Urothelium cell line (cell line): ENCODE data around the gene FSTL4.

Experiments
- DNase-seq: peaks from one replicate; pipeline ENCODE4 v3.0.0; 2011; ENCODE audit warnings: low spot score, mixed read lengths
- FAIRE-seq: peaks from 2 replicates; lab custom pipeline; 2011; peaks lifted over from hg19 to GRCh38; lab: Jason Lieb, UNC

FSTL4 gene

DNA sequence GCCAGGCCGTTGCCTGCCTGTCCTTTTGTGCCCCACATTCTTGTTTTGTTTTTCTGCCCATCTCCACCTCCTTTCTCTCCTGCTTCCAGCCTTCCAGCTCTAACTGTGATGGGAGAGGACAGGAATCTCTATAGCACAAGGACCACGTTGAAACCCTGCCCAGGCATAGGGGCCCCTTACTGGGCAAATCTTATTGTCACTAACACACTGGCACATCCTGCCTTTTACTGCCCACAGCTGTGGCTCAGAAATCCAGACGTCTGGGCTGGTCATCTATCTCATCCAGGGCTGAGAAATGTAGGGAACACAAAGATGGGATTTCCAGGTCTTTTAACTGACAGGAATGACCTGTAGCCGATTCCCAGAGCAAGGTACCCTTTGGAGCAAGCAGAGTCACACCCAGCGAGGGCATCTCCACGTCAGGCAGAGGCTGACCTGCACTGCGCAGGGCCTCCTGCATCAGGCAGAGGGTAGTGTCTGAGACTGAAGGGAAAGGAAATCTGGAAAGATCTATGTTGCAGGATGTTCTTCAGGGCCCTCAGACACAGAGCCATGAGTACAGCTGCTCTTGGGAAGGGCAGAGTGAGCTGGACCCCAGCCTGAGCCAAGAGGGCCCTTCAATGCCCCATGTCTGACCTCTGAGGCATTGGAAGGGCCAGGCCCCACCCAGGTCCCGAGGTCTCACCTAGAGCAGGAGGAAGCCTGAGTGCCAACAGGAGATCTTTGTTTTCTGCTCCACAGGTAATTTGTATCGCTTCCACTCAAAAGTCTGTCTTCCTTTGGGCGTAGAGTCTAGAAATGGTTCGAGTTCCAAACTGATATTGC is 278.8 kb downstream of the FSTL4 start:
- FAIRE-seq (no peak), DNase-seq (no peak)

DNA sequence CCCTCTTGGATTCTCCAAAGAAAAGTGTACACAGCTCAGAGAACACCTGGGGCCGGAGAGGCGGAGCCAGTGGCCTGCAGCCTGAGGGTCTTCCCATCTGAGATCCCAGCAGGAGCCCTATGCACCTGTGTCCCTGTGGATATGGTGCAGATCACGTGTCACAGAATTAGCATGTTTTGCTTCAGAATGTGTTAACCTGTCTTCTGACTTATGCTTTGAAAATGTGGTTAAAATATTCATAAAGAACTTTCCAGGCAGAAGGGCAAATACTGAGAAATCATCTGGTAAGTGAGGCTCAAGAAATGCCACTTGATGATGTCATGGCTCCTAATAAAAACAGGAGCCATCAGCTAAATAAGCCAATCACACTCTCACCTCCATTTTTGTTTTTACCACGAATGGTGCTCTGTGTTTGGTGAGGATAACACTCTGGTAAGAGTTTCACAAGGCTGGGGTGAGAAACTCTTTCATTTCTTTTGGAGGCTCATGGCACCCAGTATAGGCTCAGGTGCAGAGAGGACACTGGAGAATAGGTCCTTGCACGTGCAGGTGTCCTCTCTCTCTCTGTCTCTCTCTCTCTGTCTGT is 279.8 kb downstream of the FSTL4 start:
- FAIRE-seq (no peak), DNase-seq (no peak)

DNA sequence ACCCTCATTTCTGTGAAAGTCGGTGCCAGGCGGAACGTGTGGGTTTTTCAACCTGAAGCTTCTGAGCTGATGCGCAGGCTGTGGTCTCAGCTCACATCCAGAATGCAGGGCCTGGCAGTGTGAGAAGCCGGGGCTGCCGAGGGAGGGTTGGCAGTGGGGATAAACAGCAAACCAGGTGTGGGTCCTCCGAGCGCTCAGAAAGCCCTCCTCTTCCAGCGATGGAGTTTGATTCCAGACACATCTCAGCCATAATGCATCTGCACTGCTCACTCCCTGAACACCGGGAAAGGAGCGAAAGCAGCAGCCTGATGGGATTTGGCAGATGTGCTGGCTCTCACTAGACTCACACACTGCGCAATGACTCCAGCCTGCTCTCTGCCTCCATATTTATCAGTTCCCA is 280.4 kb downstream of the FSTL4 start:
- DNase-seq (no peak), FAIRE-seq (no peak)

DNA sequence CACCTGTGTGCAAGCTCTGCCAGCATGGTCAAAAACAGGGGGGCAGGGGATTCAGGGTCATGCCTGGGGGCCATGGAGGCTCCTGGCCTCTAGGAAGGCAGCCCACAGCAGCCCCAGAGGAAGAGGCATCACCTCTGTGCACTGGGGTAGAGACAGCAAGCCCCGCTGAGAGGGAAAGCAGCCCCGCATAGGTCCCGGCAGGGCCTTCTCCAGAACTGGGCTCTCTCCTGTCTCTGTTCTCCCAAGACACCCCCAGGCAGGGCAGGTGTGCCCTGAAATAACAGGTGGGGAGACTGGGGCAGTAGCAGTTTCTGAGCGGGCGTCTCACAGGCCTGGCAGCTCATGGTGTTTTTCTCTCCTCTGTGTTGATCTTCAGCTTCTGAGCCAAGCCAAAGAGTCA is 281.4 kb downstream of the FSTL4 start:
- FAIRE-seq, result no peak
- no peak for DNase-seq

DNA sequence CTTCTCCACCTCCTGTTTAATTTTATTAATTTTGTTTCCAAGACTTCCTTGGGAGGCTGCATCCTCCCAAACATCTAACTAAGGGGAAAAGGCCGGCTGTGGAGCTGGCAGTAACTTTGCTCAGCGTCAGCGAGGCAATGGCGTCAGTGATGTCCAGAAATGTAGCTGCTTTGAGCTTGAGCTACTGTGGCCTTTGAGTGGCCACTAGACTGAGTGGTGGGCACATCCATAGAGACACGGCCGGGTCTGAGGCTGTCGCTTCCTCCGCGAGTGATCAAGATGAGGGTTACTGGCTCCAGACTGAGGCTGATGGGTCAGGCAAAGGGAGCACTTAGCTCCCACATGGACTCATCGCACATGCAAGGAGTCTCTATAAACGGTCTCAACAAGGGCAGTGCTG is 283.5 kb downstream of the FSTL4 start:
- DNase-seq (no peak), FAIRE-seq (no peak)

DNA sequence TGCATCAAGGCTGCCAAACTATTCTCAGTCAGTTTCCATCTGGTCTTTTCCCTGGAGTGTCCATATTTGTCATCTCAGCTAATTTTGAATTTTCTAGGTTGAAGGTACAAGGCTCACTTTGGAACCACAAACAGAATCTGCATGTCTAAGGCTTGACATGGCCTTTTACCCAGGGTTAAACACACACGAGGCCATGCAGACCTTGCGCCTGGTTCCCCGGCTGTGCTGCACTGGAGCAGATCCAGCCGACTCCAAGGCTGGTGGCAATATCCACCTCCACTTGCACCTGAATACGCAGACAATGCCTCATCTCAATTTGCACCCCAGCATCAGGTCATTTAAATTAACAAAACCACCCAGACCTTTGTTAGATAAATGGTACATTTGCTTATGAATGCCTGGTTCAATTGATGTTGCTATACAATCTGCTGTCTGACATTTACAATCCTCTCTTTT is 284.4 kb downstream of the FSTL4 start:
- DNase-seq (no peak), FAIRE-seq (no peak)

DNA sequence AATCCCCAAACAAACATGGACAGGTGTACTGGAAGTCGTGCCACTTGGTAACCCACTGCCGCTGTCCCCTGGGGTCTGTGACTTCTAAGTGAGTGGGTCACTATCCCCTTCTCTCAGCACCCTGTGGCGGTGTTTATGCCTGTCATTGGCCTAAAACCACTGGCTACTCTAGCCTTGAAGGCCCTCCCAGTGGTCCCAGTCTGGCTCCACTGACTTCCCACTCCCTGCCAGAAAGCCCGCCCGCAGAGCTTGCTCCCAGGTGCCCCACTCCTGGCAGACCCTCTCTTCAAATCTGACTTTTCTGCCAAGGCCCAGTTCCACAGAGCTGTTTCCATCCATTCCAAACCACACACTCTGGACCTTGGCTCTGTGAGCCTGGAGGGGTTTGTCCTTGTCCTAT is 286.0 kb downstream of the FSTL4 start:
- no peak for FAIRE-seq
- no peak for DNase-seq

DNA sequence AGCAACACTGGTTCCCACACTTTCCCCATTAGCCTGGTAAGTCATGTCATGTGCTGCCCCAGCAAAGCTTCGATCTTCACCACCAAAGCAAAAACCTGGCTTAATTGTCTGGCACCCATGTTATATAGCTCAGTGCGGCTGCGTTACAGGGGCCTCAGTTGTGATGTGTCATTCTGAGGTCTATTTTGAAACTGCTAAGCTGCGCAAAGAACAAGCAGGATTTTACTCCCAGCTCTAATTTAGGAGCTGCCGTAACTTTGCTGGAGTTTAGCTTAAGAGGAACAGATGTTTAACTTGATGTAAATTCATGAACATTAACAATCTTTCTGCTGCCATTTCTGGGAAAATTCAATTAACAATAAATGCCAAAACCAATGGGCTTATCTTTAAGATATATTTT is 286.5 kb downstream of the FSTL4 start:
- DNase-seq (no peak), FAIRE-seq (no peak)

DNA sequence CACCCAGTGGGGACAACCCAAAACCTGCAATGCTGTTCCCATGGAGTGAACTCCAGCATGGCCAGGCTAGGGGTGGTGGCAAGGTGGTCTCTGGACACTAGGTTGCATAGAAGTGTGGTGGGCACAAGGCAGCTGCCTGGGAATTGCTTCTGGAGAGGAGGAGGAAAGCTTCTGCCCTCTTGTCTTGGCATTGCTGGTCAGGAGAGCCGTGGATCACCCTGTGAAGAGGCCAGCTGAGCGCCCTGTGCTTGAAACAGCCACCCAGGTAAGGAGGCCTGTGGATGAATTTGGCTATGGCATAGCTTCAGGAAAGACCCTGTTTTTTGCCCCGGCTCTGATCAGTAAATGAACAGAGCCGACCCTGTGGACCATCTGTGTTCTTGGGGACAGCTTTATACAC is 287.4 kb downstream of the FSTL4 start:
- peak; percentile 55 for FAIRE-seq
- DNase-seq, result no peak

DNA sequence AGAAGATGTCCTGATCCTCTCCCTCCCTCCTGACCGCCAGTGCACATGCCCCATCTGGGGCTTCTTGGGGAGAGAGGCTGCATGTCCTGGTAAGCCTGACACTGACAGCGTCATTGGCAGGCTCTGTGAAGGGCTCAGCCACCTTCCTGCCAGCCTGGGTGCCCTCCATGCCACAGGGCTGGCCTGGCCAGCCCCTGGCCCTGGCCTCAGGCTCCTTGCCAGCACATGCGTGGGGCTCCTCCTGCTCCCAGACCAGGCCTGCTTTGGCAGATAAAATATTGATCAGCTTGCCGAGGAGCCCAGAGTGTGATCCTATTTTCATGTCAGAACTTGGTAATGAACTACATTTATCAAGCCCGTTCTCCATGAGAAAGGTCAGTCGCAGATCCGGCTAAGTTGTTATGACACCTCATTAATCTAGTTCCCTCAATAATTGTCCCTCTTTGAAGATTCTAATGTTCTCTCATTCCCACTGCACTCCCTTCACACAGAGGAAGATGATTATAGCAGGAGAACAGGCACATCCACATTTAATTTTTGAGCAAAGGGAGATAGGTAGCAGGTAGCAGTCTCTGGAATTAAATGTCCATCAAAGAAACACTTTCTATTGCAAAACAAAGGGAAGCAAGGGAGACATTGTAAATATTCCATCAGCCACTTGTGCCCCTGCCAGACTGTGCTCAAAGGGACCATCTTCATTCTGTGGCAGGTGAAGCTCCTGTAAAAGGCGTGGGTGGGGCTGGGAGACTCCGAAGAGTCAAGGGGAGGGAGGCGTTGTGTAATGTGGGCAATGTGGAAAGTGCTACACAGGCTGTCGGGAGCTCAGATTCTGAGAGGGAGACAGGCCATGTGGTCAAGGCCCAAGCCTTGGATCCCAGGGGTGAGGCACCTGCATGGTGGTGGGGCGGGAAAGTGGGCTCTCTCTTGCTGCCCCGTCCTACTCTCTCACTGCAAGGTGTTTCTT is 288.6 kb downstream of the FSTL4 start:
- peak; percentile 78 for FAIRE-seq

DNA sequence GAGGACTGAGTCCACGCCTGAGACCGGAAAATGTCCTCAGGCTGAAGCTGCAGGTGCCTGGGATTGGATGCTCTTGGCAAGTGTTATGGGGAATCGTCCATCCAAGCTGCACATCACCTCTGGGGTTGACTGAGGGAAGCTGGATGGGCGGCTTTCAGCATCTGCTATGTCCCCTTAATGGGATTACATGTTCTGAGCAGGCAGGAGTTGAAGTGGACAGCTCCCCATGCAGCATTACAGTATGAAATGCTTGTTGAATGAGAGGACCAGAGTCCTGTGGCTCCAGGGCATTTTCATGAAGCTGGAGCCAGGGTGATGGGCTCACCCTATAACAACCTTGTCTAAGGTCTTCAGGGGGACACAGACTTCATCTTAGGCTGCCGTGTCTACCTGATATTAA is 289.6 kb downstream of the FSTL4 start:
- DNase-seq (no peak), FAIRE-seq (peak; percentile 13)

More for the DNA sequence above, 288.6 kb downstream of the FSTL4 start:
- no peak for DNase-seq

DNA sequence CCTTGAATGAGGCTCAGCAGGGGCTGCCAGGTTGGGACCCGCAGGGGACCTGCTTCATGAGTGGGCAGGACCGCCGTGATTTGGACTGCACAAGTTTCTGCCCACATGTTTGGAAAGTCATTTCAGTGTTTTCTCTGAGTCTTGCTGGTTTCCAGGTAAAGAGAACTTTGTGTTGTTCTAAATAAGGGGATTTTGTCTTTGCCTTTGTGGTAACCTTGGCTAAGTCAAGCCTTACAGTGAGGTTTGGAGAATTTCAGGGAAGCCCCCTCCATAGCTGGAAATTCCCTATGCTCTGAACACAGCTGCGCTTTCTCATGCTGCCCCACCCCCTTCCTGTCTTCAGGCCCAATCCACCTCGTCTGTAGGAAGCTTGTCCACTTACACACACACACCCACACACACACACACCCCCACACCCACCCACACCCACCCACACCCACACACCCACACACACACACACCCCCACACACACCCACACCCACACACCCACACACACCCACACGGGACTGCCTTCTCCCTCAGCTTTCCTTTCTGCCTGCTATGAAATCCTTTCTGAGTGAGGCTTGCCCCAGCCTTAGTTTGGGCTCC is 290.4 kb downstream of the FSTL4 start:
- no peak for DNase-seq
- FAIRE-seq, result no peak

DNA sequence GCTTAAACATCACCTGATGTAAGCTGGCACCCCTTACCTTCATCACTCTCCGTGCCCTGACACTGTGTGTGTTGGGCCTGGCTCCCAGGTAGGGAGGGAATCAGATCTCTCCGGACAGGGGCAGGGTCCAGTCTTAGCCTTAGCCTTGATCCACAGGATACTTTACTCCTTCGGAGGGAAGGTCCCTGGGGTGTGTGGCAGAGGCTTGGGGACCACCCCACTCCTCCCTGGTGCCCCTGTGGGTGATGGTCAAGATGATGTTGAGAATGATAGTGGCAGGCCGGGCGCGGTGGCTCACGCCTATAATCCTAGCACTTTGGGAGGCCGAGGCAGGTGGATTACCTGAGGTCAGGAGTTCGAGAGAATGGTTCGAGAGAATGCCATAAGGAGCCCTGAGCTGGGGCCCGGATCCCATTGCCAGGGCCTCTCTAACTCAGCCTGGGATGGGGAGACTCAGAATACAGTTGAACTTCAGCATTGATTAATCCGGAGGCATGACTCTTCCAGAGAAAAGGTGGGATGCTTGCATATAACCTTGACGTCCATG is 291.0 kb downstream of the FSTL4 start:
- DNase-seq (no peak), FAIRE-seq (no peak)

DNA sequence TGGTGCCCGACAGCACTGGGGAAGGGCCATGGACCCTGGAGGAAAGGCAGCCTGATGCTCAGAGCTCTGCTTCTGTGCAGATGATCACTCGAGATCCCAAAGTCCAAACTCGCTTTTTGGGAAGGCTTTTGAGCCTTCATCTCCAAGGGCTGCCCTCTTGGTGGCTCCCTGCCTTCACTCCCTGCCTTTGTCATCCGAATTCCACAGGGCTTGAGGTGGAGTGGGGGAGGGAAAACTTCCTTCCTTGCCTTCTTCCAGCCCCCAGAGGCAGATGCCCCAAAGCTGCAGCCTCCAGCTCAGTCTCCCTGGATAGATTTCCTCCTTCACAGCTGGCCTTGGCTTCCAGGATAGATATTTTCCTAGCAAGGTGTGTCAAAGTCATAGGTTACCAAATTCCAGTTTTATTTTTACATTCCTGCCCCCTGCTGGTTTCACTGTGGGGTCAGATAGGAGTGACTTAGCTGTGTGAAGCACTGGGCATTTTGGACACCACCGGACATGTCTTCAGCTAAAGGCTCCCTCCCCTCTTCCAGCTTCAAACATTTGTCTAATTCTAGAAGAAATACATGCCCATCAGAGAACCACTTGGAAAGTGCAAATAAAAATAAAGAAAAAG is 292.3 kb downstream of the FSTL4 start:
- no peak for FAIRE-seq

DNA sequence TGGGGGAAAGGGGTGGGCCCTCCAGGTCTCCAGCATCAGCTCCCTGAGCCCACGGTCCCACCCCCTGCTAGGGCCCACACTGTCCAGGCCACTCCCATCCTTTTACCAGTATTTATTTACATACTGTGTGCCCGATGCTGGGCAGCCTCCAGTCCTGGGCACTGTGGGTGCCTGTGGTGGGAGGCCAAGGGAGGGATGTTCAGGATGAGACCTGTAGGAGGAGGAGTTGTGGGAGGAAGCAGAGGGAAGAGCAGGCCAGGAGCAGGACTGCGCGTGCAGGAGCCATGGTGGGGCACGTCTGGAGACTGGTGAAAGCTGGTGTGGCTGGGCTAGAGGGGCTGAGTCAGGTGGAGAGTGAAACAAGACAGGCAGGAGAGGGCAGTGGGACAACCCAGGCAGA is 293.1 kb downstream of the FSTL4 start:
- no peak for DNase-seq
- peak; percentile 74 for FAIRE-seq

More for the DNA sequence above, 292.3 kb downstream of the FSTL4 start:
- no peak for DNase-seq

DNA sequence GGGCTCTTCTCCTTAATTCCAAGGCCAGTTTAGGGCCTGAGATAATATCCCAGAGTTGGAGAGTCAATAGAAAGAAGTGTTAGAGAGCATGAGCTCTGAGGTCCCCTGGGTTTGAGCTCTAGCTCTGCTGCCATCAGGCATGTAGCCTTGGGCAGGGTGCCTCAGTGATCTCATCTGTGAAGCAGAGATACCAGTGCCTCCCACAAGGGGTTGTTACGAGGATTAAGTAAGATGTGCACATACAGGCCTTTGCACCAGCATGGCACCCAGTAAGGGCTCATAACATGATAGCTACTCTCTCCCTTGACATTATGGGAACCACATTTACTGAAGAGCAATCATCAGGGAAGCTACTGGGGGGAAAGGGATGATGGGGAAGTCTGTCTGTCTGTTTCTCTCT is 294.8 kb downstream of the FSTL4 start:
- FAIRE-seq (no peak), DNase-seq (no peak)

DNA sequence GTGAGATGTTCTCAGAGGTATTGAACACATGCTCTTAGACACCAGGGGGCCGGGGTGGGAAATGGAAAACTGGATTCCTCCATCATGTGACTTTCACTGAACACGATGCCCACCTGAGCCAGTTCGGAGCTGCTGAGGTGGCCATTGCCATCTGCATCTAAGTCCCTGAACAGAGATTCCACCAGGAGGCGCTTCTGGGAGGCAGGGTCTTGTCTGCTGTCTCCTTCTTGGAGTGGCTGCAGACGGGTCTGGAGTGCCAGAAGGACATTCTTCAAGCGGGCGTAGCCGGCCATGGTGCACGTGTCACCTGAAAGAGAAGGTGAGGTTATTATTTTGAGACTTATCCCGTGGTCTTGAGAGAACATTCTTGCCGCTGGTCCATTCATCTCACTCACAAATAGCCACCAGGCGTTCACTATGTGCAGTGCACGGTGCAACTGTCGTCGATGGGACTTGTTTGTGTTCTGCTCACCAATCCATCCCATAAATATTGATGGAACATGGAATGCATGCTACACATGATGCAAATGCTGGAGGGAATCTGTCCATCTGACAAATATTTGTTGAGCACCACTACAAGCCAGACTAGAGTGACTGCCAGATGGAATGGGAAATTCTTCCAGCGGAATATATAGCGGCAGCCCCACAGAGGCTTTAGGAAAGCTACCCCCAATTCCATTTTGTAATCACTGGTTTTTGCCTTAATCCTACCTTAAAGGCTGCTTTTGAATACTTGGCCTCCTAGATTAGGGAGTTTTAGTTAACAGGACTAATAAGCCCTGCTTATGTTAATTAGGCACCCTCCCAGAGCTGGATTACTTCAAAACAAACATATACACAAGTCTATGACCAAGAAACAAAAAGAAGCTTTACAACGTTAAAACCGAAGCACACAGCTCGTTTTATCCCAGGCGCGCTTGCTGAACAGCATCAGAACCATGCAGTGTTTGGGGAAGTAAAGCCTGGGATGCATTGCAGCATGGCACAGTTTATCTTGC is 295.7 kb downstream of the FSTL4 start:
- DNase-seq (peak; percentile 35), FAIRE-seq (no peak)

DNA sequence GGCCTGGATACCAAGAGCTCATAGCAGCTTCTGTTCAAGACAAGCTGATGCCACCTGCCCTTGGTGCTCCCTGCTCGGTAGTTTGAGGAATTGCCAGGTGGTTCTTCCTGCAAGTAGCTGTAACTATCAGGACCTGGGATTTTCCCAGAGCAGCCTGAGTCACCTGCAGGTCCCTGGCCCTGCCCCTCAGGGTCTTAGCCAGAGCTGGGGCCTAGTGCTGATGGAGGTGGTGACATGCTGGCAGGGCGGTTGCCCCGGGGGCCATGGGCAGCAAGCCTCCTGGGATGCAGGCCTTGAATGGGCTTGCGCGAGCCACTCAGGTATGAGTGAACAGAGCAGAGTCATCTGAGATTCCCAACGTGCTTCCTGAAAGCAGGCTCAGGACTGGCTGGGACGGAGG is 298.3 kb downstream of the FSTL4 start:
- no peak for DNase-seq
- no peak for FAIRE-seq

DNA sequence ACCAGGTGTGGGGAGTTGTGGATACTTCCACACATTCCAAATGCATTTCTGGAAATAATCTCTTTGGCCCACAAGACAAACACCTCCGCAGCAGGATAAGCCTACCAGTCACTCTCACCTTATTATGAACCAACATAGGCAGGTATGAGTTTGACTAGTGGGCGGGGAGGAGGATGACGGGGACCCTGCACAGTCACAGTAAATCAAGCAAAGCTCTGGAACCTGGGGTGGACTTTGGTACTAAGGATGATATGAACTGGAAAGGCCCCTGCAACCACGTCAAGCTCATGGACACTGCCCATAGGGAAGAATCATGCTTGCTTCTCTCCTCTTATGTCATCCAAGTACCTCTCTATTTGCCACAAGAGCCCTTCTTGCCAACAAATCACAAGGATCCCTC is 301.2 kb downstream of the FSTL4 start:
- DNase-seq (no peak), FAIRE-seq (no peak)
